Kidney capillary endothelial cell (primary cell): ENCODE results near the gene PATE1.
"Not testable (repeated sequence)": the region's sequence is repeated elsewhere in the genome, so short reads cannot be mapped to it uniquely, and the experiment has no call there.

Source experiments
- DNase-seq: peaks from one replicate; pipeline ENCODE4 v3.0.0-alpha.2; 2018; ENCODE audit warnings: low spot score

The PATE1 gene

DNA sequence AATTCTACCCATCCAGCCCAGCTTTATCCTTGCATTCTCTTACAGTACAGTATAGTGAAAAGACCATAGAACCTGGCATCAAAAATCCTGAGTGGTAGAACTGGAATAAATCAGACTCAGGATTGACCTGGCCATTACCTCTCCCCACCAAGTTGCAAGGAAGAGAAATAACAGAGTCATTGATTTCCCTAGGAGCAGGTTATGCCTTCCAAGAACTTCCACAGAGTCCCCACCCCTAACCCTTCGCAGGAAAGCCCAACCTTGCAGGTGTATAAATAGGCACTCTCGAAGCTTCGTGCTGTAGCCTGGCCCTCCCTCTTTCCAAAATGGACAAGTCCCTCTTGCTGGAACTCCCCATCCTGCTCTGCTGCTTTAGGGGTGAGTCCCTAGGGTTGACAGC lies at the start of gene PATE1:
Gene PATE1 (plus strand): TSS at position 301 of the 400 bp plus-strand sequence. CDS start 26 bp downstream, at position 327.
- no peak for DNase-seq

DNA sequence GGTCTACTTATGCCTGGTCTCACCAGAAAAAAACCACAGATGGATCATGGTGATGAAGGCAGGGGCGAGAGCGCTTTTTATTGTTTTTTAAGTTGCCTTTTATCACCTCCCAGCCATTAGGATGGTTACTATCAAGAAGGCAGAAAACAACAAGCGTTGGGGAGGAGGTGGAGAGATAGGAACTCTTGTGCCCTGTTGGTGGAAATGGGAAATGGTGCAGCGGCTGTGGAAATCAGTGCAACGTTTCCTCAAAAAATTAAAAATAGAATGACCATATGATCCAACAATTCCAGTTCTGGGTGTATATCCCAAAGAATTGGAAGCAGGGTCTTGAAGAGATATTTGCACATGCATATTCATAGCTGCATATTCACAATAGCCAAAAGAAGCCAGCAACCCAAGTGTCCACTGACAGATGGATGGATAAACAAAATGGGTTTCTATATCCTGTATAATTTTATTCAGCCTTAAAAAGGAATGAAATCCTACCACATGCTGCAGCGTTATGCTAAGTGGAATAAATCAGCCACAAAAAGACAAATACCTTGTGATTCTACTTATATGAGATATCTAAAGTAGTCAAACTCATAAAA lies 45.0 kb upstream of the PATE1 start:
- DNase-seq: no peak

- DNase-seq: no peak
Observed at GRCh38 chr11:125701858-125702621, 44.0 kb upstream of the PATE1 start.

DNA sequence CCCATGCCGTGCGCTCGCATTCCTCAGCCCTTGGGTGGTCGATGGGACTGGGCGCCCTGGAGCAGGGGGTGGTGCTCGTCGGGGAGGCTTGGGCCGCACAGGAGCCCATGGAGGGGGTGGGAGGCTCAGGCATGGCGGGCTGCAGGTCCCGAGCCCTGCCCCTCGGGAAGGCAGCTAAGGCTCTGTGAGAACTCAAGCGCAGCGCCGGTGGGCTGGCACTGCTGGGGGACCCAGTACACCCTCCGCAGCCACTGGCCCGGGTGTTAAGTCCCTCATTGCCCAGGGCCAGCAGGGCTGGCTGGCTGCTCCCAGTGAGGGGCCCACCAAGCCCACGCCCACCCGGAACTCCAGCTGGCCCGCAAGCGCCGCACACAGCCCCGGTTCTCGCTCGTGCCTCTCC lies 41.4 kb upstream of the PATE1 start:
- not testable (repeated sequence) for DNase-seq

DNA sequence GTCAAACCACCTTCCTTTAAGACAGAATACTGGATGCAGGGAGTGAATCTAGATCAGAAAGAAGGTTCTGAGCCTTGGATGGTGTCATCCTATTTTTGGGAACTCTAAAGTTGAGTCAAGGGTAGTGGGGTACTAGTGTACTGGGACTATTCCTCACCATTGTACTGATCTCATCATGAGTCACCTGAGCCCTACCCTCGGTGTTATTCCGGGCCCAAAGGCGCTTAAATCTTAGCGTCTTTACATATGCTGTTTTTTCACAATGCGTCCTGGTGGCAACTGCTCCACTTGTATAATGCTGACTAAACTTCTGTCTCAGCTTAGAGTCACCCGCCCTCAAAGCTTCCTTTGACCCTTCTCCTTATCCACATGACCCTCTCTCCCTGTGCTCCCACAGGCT lies 25.3 kb upstream of the PATE1 start:
- no peak for DNase-seq

DNA sequence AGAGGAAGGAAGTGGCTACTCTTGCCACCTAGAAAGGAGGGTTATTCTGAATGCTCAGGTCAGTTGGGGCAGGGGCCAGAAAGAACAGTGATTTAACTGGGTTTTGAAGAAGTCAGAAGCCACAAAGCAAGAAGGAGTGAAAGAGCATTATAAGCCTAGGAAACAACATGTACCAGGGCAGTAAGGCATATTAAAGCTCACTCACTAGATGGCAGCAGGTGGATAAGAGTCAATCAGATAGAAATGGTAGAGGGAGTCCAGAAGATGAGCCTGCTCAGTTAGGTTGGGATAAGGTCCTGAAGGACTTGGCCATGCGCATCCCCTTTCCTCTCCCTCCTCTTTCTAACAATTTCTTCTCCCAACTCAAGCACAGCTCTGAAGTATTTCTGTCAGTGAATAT lies 22.0 kb upstream of the PATE1 start:
- DNase-seq: peak; percentile 16

DNA sequence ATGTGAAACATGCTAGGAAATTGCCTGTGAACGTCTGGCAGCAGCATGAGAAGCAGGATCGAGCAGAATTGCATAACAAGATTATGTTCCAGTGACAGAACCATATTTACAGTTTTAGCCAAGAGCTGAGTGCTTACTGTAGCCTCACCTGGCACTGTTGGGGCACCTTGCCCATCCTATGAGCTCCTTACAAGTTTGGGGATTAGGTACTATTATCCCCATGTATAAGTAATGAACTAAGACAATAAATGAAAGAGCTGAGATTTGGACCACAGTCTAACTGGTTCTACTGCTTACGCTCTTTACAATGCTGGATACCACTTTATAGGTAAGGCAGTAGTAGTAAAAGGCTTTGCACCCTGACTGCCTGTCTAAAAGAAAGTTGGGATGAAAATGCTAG lies 17.1 kb upstream of the PATE1 start:
- no peak for DNase-seq

DNA sequence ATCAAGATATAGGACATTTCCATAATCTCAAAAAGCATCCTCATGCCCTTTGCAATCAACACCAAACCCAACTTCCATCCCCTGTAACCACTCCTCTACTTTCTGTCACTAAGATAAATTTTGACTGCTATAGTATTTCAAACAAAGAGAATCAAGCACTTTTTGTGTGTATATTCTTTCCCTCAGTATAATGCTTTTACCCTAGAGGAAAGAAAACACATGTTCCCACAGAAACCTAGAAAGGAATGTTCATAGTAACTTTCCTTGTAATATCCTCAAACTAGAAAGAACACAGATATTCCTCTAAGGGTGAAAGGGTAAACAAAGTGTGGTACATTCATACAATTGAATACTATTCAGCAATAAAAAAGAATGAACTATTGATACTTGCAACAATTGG lies 5.5 kb upstream of the PATE1 start:
- no peak for DNase-seq

GRCh38 chr11:125743681-125744080 lies 2.4 kb upstream of the PATE1 start:
- DNase-seq: no peak

GRCh38 chr11:125750629-125751028 lies 4.5 kb downstream of the PATE1 start:
- DNase-seq: no peak

- no peak for DNase-seq
Observed at GRCh38 chr11:125756050-125756449, 10.0 kb downstream of the PATE1 start.

- DNase-seq: no peak
Observed at GRCh38 chr11:125762445-125762844, 16.4 kb downstream of the PATE1 start.

- DNase-seq: no peak
Observed at GRCh38 chr11:125763483-125763882, 17.4 kb downstream of the PATE1 start.

DNA sequence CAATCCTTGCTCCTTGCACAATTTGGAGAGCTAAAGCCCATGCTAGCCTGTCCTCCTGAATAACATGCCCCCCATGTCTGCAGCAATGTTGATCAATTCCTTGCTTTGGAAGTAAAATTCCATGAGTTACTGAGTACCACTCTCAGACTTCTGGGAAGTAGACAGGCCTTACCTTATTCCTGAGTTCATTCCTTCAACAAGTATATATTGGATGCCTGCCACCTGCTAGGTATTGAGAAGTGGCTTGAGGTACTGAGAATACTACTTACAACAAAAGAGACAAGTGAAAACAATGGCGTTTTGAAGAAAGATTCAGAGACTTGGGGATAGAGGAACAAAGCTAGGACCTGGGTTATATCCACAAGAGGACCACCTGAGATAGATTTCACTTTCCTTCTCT lies 20.2 kb downstream of the PATE1 start:
- DNase-seq: no peak

- no peak for DNase-seq
Observed at GRCh38 chr11:125768336-125769046, 22.4 kb downstream of the PATE1 start.

GRCh38 chr11:125770583-125770982 lies 24.5 kb downstream of the PATE1 start:
- no peak for DNase-seq

DNA sequence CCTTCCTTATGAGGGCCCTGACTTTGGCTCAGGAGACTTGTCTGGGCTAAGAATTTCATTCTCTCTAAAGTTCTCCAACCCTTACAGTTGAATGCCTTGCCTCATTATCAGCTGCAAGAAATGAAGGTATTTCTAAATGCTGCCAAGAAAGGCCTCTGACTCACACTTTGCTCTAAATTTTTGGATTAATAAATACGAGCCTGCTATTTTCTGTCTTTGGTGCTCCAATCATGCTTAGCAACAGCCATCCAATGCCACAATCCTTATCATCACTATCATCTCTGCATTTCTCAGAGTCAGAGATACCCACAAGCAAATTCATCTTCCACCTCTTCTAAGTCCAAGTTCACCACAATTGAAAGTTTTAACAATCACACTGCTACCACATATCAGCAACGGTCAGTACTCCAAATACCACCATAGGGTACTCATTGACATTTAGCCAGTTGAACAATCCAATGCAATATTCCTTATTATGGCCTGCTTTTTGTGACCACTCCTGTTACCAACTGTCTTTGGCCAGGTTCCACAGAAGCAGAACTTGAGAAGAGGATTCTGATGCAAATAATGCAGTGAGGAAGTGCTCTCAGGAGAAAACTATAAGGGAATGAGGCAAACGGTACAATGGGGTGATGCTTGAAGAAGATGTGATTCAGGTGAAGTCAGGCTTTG lies 26.9 kb downstream of the PATE1 start:
- no peak for DNase-seq

GRCh38 chr11:125773516-125773915 lies 27.4 kb downstream of the PATE1 start:
- DNase-seq: no peak

GRCh38 chr11:125777309-125777708 lies 31.2 kb downstream of the PATE1 start:
- DNase-seq: peak; percentile 89

DNA sequence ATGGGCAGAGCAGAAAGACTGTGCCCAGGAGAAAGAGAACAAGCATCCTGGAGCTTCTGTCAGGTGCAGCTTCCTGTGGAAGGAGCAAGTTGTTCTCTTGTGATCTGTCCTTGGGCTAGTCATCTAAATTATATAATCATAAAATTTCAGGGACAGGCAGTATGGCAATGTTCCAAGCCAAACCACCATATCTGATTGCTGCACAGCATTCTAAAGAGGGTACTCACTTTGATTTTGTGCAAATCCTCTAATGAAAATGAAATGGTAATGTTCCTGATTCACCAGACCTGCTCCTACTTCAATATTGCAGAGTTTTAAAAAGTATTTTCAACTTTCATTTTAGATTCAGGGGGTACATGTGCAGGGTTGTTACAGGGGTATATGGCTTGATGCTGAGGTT lies 32.6 kb downstream of the PATE1 start, which contains the start of gene PATE2:
Gene PATE2 (minus strand): TSS at position 101 of the 400 bp plus-strand sequence. CDS start 55 bp downstream, at position 46.
- no peak for DNase-seq

DNA sequence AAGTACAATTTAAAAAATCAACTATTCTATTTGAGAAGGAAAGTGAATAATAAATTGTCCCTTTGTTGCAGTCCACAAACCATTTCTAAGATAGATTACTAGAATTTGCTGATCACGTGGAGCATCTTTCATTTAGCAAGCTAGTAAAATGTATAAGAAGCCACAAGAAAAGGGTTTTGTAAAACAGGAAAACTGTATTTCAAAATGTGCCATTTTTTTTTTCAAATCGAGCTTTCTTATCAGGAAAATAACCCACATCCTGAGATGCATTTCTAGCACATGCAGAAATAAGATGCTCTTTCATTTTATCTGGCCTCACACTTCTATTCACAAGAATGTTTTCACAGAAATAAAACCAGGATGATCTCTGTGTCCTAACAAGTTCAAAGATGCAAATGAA lies 38.6 kb downstream of the PATE1 start:
- DNase-seq: no peak

DNA sequence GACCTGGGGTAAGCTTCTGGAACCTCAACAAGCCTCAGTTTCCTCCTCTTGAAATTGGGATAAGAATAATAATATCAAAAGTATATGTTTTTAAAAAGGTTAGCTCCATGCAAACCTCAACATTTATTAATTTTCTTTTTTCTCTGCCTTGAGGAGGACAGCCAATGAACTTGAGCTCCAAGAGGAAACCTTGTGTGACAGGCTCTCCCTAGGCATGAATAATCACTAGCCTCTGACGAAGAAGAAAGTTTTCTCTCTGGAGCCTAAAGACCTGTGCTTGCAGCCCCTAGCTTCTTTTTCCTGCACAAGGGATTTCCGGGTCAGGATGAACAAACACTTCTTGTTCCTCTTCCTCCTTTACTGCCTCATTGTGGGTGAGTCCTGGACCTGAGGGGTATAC lies 41.7 kb downstream of the PATE1 start, which contains the start of gene PATE3:
Gene PATE3 (plus strand): TSS at position 301 of the 400 bp plus-strand sequence. CDS start 25 bp downstream, at position 326.
- DNase-seq: peak; percentile 1
